CD4-positive, alpha-beta T cell treated with Interleukin-12 subunit alpha and Interleukin-12 subunit beta, for 1 hour (primary cell): ENCODE results near the gene MROH2A.
A peak's percentile ranks its signal among the peaks of the same experiment; 100 is the strongest.
"Not testable (repeated sequence)": the region's sequence is repeated elsewhere in the genome, so short reads cannot be mapped to it uniquely, and the experiment has no call there.

Experiments used
- DNase-seq: peaks from one replicate; pipeline ENCODE4 v3.0.0-alpha.2; 2020

The MROH2A gene

GRCh38 chr2:233858331-233858730 is 80.2 kb downstream of the MROH2A start:
- DNase-seq: no peak

- no peak for DNase-seq
These were observed 84.2 kb downstream of the MROH2A start for GRCh38 chr2:233862261-233862768.

GRCh38 chr2:233865838-233866237 is 87.7 kb downstream of the MROH2A start:
- DNase-seq: no peak

- DNase-seq: no peak
These were observed 88.3 kb downstream of the MROH2A start for GRCh38 chr2:233866479-233866878.

- DNase-seq: peak; percentile 69
These were observed 89.9 kb downstream of the MROH2A start, which contains the start of gene MSL3B for GRCh38 chr2:233867993-233868532. TSS of gene MSL3B (minus strand) at chr2:233868386.

- DNase-seq: no peak
These were observed 93.3 kb downstream of the MROH2A start for GRCh38 chr2:233871432-233871831.

- not testable (repeated sequence) for DNase-seq
These were observed 94.0 kb downstream of the MROH2A start for GRCh38 chr2:233872125-233872524.

GRCh38 chr2:233882353-233882752 is 104.2 kb downstream of the MROH2A start:
- DNase-seq: no peak
